Right forelimb (tissue), 1 donor: ENCODE measurements around the gene PYCARD.
"Not testable (repeated sequence)": the region's sequence is repeated elsewhere in the genome, so short reads cannot be mapped to it uniquely, and the experiment has no call there.

ENCODE experiments used
- DNase-seq: peaks from one replicate; pipeline ENCODE4 v3.0.0-alpha.2; 2018

Gene PYCARD

GRCh38 chr16:31202414-31203375, at the start of gene PYCARD:
Gene PYCARD (minus strand): TSS chr16:31202760. CDS start chr16:31202690, 70 bp downstream.
- peak; percentile 72 for DNase-seq

DNA sequence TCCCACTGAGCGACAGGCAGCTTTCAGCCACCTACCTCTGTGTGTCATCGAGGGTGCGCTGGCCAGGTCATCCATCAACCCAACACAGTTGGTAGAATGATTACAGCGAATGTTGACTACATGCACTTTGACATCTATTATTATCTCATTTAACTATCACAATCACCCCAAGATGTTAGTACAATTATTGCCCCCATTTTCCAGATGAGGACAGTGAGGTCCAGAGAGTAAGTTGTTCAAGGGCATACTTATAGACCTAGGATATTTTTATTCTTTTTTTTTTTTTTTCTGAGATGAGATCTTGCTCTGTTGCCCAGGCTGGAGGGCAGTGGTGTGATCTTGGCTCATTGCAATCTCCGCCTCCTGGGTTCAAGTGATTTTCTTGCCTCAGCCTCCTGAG, 48.9 kb upstream of the PYCARD start:
- DNase-seq, result no peak

DNA sequence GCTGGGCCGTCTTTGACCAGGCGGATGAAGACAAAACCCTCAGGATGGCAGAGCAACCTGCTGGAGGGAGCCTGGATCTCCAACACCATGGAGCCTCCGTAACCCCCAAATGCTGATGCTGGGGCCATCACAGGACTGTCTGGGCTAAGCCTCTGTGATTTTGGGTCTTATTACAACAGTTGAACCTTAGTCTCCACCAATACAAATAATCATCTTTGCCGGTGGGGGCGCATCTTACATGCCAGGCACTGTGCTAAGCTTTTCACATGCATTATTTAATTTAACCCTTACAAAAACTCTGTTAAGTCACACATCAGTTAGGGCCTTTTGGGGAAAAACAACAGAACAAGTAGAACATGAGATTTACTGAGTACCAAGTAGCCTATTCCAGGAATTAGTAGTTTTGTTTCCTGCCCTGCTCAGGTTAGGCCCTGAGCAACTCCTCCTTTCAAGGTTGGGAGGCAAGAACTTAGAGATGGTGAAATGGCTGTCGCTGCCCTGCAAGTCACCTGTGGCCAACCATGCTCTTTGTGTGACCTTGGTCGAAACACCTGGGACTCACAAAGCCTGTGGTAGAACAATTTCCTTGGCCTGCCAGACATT, 48.3 kb upstream of the PYCARD start:
- no peak for DNase-seq

DNA sequence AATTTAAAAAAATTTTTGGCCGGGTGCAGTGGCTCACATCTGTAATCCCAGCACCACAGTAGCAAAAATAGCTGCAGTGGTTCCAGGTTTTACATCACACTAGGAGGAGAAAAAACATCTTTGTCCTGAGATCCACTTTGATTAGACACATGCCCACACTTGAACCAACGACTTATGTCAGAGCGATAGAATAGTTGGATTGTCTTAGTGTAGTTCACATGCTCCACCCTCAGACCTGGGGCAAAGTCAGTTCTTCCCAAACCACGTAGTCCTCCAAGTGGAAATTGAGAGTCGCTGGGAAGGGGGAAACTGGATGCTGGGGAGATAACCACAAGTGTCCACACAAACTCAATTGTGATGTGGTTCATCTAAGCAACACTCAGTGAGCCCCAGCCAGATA, 45.8 kb upstream of the PYCARD start:
- no peak for DNase-seq

- DNase-seq, result no peak
These were observed 43.7 kb upstream of the PYCARD start for GRCh38 chr16:31246296-31246695.

GRCh38 chr16:31245598-31245997, 43.0 kb upstream of the PYCARD start:
- not testable (repeated sequence) for DNase-seq

- DNase-seq, result no peak
These were observed 41.4 kb upstream of the PYCARD start for GRCh38 chr16:31243734-31244670.

- no peak for DNase-seq
These were observed 39.6 kb upstream of the PYCARD start for GRCh38 chr16:31242206-31242605.

- DNase-seq, result no peak
These were observed 35.5 kb upstream of the PYCARD start for GRCh38 chr16:31238041-31238440.

DNA sequence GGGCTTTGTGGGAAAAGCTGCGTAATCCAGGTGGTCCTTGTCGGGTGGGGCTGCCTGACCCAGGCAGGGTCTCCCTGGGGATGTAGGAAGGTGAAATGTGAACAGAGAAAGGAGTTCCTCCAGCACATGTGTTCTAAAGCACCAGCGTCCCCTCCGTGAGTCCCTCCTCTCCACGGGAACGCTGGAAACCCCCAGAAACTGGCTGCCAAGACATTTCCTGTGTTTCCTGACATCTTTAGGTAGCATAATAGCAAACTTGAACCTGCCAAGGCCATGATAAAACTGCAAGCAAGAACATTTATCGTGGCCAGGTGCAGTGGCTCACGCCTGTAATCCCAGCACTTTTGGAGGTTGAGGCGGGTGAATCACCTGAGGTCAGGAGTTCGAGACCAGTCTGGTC, 26.9 kb upstream of the PYCARD start:
- DNase-seq, result no peak

GRCh38 chr16:31228206-31228605, 25.6 kb upstream of the PYCARD start:
- DNase-seq, result no peak

DNA sequence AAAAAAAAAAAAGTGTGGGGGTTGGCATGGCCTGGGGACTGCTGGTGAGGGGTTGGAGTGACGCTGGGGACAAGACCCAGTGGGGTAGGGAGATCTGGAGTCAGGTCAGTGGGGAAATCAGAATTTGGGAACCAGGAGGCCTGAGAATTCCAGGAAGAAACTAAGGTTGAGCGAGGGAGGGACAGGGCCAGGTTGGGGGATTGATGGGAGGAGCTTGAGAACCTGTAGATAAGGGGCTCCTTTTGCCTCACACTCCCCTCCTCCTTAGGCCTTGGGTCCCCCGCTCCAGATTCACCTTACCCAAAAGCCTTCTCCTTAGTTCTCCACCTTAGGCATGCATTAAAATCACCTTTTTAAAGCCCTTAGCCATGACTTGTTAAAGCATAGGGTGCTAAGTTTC, 22.6 kb upstream of the PYCARD start:
- DNase-seq, result no peak

DNA sequence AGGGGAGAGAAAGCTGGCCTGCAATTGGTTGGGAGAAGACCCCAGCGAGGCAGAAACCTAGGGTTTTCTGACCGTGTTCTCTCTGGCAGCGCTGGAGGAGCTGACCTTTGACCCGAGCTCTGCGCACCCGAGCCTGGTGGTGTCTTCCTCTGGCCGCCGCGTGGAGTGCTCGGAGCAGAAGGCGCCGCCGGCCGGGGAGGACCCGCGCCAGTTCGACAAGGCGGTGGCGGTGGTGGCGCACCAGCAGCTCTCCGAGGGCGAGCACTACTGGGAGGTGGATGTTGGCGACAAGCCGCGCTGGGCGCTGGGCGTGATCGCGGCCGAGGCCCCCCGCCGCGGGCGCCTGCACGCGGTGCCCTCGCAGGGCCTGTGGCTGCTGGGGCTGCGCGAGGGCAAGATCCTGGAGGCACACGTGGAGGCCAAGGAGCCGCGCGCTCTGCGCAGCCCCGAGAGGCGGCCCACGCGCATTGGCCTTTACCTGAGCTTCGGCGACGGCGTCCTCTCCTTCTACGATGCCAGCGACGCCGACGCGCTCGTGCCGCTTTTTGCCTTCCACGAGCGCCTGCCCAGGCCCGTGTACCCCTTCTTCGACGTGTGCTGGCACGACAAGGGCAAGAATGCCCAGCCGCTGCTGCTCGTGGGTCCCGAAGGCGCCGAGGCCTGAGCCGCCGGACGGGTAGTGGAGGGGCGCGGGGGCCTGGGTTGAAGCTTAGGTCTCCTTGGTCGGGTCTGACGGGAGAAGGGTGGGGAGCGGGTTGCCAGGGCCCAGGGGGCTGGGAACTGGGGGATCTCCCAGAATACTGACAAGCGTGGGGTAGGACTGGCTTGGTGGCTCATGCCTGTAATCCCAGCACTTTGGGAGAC, 21.8 kb upstream of the PYCARD start:
- DNase-seq, result no peak

- DNase-seq, result no peak
These were observed 20.5 kb upstream of the PYCARD start for GRCh38 chr16:31223044-31223443.

GRCh38 chr16:31221357-31222160, 19.0 kb upstream of the PYCARD start:
- DNase-seq, result no peak

DNA sequence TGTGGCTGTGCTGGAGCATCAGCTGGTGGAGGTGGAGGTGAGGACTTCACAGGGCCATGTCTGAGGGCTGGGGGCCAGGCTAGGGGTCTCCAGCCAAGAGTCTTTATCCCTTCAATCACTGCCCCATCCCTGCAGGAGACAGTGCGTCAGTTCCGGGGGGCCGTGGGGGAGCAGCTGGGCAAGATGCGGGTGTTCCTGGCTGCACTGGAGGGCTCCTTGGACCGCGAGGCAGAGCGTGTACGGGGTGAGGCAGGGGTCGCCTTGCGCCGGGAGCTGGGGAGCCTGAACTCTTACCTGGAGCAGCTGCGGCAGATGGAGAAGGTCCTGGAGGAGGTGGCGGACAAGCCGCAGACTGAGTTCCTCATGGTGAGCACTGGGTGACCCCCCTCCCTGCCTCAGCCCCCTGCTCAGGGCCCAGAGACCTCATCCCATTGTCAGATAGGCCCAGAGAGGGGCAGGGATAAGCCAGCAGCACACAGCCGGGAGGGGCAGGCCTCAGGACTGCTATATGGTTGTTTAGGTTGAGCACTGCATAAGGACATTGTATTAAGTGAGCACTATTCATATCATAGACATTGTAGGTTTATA, 16.7 kb upstream of the PYCARD start:
- DNase-seq, result no peak

DNA sequence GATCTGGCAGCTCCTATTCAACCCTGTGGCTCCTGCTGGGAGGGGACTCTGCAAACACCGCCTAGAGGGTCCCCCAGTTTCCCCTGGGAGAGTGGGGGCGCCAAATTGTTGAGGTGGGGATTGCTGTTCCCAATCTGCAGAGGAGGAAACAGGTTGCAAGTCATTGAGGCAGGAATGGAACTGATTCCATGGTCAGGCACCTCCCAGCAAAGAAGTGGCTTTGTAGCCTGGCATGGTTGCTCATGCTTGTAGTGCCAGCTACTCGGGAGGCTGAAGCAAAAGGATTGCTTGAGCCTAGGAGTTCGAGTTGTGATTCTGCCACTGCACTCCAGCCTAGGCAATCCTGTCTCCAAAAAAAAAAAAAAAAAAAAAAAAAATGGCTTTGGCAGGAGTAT, 14.6 kb upstream of the PYCARD start:
- no peak for DNase-seq

DNA sequence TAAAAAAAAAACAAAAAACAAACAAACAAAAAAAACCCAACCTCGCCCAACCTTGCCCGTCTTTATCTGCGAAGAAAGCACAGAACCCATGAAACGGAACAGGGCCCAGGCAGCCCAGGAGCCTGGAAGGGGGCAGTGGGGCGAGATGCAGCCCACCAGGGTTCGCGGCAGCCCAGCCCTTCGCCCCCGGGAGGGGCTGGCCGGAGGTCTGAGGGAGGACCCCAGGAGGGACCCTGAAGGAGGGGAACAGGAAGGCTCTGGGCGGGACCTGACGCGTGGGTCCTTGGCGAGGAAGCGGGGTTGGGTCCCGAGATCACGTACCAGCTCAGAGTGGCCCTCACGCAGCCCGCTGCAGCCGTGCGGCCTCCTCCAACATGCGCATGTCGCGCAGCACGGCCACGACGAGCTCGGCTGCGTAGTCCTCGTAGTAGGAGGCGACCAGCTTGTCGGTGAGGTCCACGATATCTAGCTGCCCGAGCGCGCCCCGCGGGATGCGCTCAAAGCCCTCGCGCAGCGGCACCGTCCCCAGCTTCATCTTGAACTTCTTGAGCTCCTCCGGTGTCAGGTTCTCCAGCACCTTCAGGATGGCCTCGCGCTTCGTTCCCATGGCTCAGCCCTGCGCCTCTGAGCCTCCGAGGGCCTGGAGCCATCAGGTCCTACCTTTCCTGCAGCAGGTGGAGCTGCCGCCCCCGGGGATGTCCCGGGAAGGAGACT, 14.0 kb upstream of the PYCARD start, which contains the start of gene PYDC1:
TSS of gene PYDC1 (minus strand) at position 714 of the 714 bp plus-strand sequence. CDS start at position 607, 107 bp downstream.
- no peak for DNase-seq

- no peak for DNase-seq
These were observed 13.0 kb upstream of the PYCARD start for GRCh38 chr16:31215287-31216162.
